Skeletal muscle satellite cell (primary cell): Measurements from ENCODE around the gene MCM3. TPM values are rescaled to one million over a fixed set of nuclear protein-coding genes. Genes with fewer than 3 reads are reported as not detected.

Experiments
- H3K27me3 ChIP-seq: 2 replicates; pipeline ENCODE4 v1.7.0; 2013; ENCODE audit warnings: low read length; ENCODE audit not compliant: control insufficient read depth, insufficient read depth
- H3K36me3 ChIP-seq: 2 replicates; pipeline ENCODE4 v1.7.0; 2013; ENCODE audit warnings: mild to moderate bottlenecking, control low read depth, low read length; ENCODE audit not compliant: insufficient read depth
- H3K4me1 ChIP-seq: 2 replicates; pipeline ENCODE4 v1.7.0; 2013; ENCODE audit warnings: low read length; ENCODE audit not compliant: control insufficient read depth, insufficient read depth
- H3K4me2 ChIP-seq: 2 replicates; pipeline ENCODE4 v1.7.0; 2013; ENCODE audit warnings: mild to moderate bottlenecking, low read length
- H3K4me3 ChIP-seq: 2 replicates; pipeline ENCODE4 v1.7.0; 2013; ENCODE audit warnings: low read length
- H3K9ac ChIP-seq: 2 replicates; pipeline ENCODE4 v1.7.0; 2013; ENCODE audit warnings: mild to moderate bottlenecking, low read depth, low read length, moderate library complexity
- H3K9me3 ChIP-seq: replicated peaks from 2 replicates; pipeline ENCODE4 v1.7.0; 2013; ENCODE audit warnings: mild to moderate bottlenecking, control low read depth, low read length
- total RNA-seq: library from RNA; depleted of rRNA; stranded (reverse); fragments of >200 nt; gene quantifications from 2 replicates; pipeline ENCODE4 v1.2.3, GENCODE V29; 2012; rRNA removed

The MCM3 gene
- total RNA-seq: 45.6 and 54.2 TPM in 2 replicates

DNA sequence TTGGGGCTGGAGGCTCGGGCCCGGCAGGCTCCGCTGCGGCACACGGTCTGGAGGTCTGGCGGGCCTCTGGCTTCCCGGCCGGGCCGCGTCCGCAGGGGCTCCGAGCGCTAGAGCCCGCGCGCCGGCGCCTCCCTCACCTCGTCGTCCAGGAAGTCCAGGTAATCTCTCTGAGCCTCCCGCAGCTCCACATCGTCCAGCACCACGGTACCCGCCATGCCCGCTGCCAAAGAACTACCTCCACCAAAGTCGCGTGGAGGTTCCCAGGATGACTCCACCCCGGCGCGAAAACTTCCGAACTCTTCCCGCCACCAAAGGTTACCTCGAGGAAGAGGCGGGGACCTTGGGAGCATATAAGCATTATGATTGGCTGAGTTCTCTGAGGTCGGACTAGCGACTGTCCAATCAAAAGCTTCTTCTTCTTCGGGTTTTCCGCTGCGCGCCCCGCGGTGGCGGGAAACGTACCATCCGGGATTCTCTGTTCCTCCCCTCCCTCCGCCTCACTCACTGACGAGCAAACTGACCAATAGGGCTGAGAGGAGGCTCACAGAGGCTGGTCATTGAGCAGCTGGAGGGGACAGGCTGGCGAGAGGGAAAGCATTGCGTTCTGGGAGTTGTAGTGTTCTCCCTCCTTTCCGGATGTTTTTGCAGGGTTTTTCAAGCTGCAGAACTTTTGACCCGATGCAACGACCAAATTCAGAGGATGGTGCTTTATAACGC is at the start of gene MCM3:
Gene MCM3, minus strand, starts transcription at position 283 of the 717 bp plus-strand sequence. Its CDS starts 68 bp downstream, at position 215.
- peak within 1 kb of the TSS; percentile 88 for H3K9ac ChIP-seq
- peak within 1 kb of the TSS; percentile 87 for H3K4me3 ChIP-seq
- peaks cover 24% of the 10 kb centered on the region for H3K36me3 ChIP-seq
- peaks cover 9% of the 10 kb centered on the region for H3K4me1 ChIP-seq
- H3K4me2 ChIP-seq: peak within 1 kb of the TSS; percentile 95
- no peaks in the 10 kb centered on the region for H3K9me3 ChIP-seq
- H3K27me3 ChIP-seq: no peaks in the 10 kb centered on the region

- Histone ChIP-seq H3K4me2 (no peak overlapping the region), H3K36me3 (no peaks in the 10 kb centered on the region), H3K27me3 (no peaks in the 10 kb centered on the region), H3K4me1 (peaks cover 3% of the 10 kb centered on the region), H3K4me3 (no peak overlapping the region), H3K9me3 (no peaks in the 10 kb centered on the region), H3K9ac (no peak overlapping the region)
These were observed 49.3 kb upstream of the MCM3 start for GRCh38 chr6:52333840-52334200.

- no peak overlapping the region for H3K4me2 ChIP-seq
- H3K36me3 ChIP-seq: no peaks in the 10 kb centered on the region
- H3K27me3 ChIP-seq: no peaks in the 10 kb centered on the region
- no peaks in the 10 kb centered on the region for H3K4me1 ChIP-seq
- H3K4me3 ChIP-seq: no peak overlapping the region
- no peaks in the 10 kb centered on the region for H3K9me3 ChIP-seq
- H3K9ac ChIP-seq: no peak overlapping the region
These were observed 47.4 kb upstream of the MCM3 start for GRCh38 chr6:52331793-52332457.

GRCh38 chr6:52330470-52330869 is 45.9 kb upstream of the MCM3 start:
- H3K4me3 ChIP-seq: no peak overlapping the region
- H3K4me2 ChIP-seq: no peak overlapping the region
- no peak overlapping the region for H3K9ac ChIP-seq
- H3K9me3 ChIP-seq: no peaks in the 10 kb centered on the region
- no peaks in the 10 kb centered on the region for H3K36me3 ChIP-seq
- H3K4me1 ChIP-seq: no peaks in the 10 kb centered on the region
- peaks cover 7% of the 10 kb centered on the region for H3K27me3 ChIP-seq

DNA sequence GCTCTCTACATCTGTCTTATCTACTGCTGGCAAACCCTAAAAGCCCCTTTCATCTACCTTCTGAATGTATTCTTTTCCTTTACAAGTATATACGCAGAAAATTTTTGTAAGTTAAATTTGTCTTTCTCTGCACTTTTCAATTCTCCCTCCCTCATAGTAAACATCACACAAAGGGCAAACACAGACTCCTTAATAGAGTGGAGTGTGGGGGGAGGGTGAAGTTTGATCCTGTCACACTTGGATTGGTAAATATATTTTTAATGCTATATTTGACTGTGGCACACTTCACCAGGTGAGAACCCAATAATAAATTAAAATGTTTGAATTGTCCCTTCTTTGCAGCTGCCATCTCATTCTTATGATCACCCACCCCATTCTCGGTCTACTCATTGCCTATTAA is 44.2 kb upstream of the MCM3 start:
- Histone ChIP-seq H3K36me3 (no peaks in the 10 kb centered on the region), H3K4me3 (no peak overlapping the region), H3K9ac (no peak overlapping the region), H3K4me2 (no peak overlapping the region), H3K9me3 (no peaks in the 10 kb centered on the region), H3K4me1 (no peaks in the 10 kb centered on the region), H3K27me3 (peaks cover 7% of the 10 kb centered on the region)

DNA sequence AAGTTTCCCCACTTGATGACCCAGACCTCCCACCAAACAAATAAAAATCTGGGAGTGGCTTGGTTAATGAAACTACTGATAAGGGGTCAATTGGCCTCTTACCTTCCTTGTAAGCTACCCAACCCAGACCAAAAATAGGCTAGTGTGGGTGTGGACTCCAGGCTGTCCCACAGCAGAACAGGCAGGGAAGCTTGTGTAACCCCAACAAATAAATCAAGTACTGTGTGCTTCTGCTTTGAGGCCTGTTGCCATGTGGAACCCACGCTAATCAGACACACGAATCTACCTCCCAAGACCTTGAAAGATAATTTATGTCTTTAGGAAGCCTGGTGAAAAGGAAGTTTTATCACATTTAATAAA is 43.7 kb upstream of the MCM3 start:
- no peaks in the 10 kb centered on the region for H3K36me3 ChIP-seq
- H3K4me2 ChIP-seq: no peak overlapping the region
- no peak overlapping the region for H3K4me3 ChIP-seq
- peaks cover 7% of the 10 kb centered on the region for H3K27me3 ChIP-seq
- H3K9ac ChIP-seq: no peak overlapping the region
- no peaks in the 10 kb centered on the region for H3K4me1 ChIP-seq
- no peaks in the 10 kb centered on the region for H3K9me3 ChIP-seq

GRCh38 chr6:52326540-52327364 is 42.2 kb upstream of the MCM3 start:
- Histone ChIP-seq H3K4me1 (no peaks in the 10 kb centered on the region), H3K9me3 (no peaks in the 10 kb centered on the region), H3K4me2 (no peak overlapping the region), H3K9ac (no peak overlapping the region), H3K27me3 (peaks cover 7% of the 10 kb centered on the region), H3K4me3 (no peak overlapping the region), H3K36me3 (no peaks in the 10 kb centered on the region)

- H3K9me3 ChIP-seq: no peaks in the 10 kb centered on the region
- peaks cover 7% of the 10 kb centered on the region for H3K27me3 ChIP-seq
- no peak overlapping the region for H3K9ac ChIP-seq
- no peak overlapping the region for H3K4me2 ChIP-seq
- H3K4me1 ChIP-seq: no peaks in the 10 kb centered on the region
- H3K36me3 ChIP-seq: no peaks in the 10 kb centered on the region
- no peak overlapping the region for H3K4me3 ChIP-seq
These were observed 41.3 kb upstream of the MCM3 start for GRCh38 chr6:52325695-52326471.

DNA sequence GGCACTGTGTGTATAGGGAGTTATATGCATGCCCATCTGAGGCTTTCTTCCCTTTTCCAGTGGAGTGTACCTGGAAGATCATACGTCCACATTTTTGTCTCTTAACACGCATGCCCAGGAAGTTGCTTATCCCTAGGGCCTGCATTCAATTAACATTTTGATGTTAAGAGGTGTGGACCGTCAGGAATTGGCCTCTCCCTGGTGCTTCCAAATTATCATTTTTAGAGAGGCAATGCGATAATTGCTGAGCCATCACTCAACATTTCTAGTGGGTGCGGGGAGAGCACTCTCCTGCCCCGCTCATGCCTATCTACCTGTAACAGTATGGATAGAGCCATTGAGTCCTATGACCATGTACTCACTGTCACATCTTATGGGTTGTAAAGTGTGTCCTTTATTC is 39.6 kb upstream of the MCM3 start:
- no peak overlapping the region for H3K4me2 ChIP-seq
- no peaks in the 10 kb centered on the region for H3K36me3 ChIP-seq
- no peak overlapping the region for H3K4me3 ChIP-seq
- H3K4me1 ChIP-seq: no peaks in the 10 kb centered on the region
- H3K9ac ChIP-seq: no peak overlapping the region
- peaks cover 7% of the 10 kb centered on the region for H3K27me3 ChIP-seq
- no peaks in the 10 kb centered on the region for H3K9me3 ChIP-seq

DNA sequence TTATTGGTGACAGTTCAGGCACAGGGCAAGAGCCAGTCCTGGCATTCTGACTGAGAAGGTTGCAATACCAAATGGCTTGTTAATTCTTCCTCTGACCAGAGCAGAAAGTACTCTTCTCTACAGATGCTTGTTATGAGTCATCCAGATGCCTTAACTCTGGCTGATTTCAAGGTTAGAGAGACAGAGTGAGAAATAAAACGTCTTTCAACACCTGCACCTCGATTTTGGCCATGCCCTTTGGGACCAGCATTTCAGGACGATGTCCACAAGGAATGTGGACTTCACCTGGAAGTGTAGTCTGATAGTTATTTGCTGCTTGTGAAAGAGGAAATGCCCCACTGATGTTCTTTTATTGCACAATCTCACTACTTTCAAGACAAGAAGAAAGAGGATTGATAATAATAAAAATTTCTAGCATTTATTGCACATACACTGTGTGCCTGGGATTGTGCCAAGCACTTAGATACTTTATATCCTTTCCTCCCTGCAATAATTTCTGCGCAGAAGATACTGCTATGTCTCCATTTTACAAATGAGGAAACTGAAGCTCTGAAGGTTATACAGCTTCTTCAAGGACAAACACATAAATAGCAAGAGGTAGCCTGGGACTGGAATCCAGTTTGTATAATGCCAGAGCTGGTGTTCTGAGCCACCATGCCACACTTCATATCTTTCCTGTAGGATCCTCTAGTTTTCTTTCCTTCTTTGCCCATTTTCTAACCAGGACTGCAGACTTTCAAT is 33.5 kb upstream of the MCM3 start:
- Histone ChIP-seq H3K9ac (no peak overlapping the region), H3K27me3 (no peaks in the 10 kb centered on the region), H3K4me2 (no peak overlapping the region), H3K4me3 (no peak overlapping the region), H3K4me1 (peaks cover 5% of the 10 kb centered on the region), H3K9me3 (no peaks in the 10 kb centered on the region), H3K36me3 (no peaks in the 10 kb centered on the region)
